Tibial nerve (tissue), 4 donors: ENCODE data around the gene PRICKLE1.

ENCODE experiments used
- CTCF ChIP-seq, 5 experiments: fragments of 200-600 bp in 3 of 5; fragments of 450-650 bp in 2 of 5; sonication (generic) in 3 of 5; IDR thresholded peaks; one replicate each; pipeline ENCODE4 v1.5.1; 2016 to 2019; ENCODE audit warnings: antibody characterized with exemption in 5 of 5, mild to moderate bottlenecking in 3 of 5, moderate library complexity in 2 of 5
- EP300 ChIP-seq, 2 donors: sonication (generic); formaldehyde crosslinking; IDR thresholded peaks; one replicate each; pipeline ENCODE4 v1.6.1; 2017; ENCODE audit warnings: antibody characterized with exemption in 2 of 2, mild to moderate bottlenecking in 1 of 2
- POLR2A ChIP-seq, 2 donors: fragments of 450-650 bp; IDR thresholded peaks; one replicate each; pipeline ENCODE4 v1.6.1; 2017; ENCODE audit warnings: antibody characterized with exemption in 2 of 2, mild to moderate bottlenecking in 2 of 2, moderate library complexity in 2 of 2

GRCh38 chr12:42407306-42407705, 182.2 kb downstream of the PRICKLE1 start:
- no peak for TF ChIP-seq EP300 (IDR thresholded peaks at IDR 0.05)
- TF ChIP-seq CTCF (IDR thresholded peaks at IDR 0.05) = no peak
- TF ChIP-seq POLR2A (IDR thresholded peaks at IDR 0.05) = no peak
